Activated T-helper 2 cell treated with anti-CD3 and anti-CD28 coated beads, Interferon-gamma antibody, Interleukin-2, Interleukin-4, amounts not matched to agents 10 μg/mL and 5 μg/mL and 100 μg/mL, durations not matched to agents 14 hours and 24 hours and 36 hours (primary cell): ENCODE data around the gene ATG14. TPM values are rescaled to one million over a fixed set of nuclear protein-coding genes. Genes with fewer than 3 reads are reported as not detected.
A peak's percentile ranks its signal among the peaks of the same experiment; 100 is the strongest.

ENCODE experiments used
- DNase-seq: peaks from one replicate; pipeline ENCODE4 v3.0.0; 2021; ENCODE audit warnings: low spot score
- H3K27ac Mint-ChIP-seq: one replicate; pipeline ENCODE4 v1.8.0; 2021; ENCODE audit warnings: mixed read lengths
- H3K27me3 Mint-ChIP-seq: one replicate; pipeline ENCODE4 v1.8.0; 2021; ENCODE audit warnings: low read depth, mixed read lengths
- H3K36me3 Mint-ChIP-seq: one replicate; pipeline ENCODE4 v1.8.0; 2021; ENCODE audit warnings: low read depth, mixed read lengths
- H3K4me1 Mint-ChIP-seq: one replicate; pipeline ENCODE4 v1.8.0; 2021; ENCODE audit warnings: low read depth, mixed read lengths
- H3K4me3 Mint-ChIP-seq: one replicate; pipeline ENCODE4 v1.8.0; 2021; ENCODE audit warnings: low read depth, mild to moderate bottlenecking, moderate library complexity, mixed read lengths
- H3K9me3 Mint-ChIP-seq: one replicate; pipeline ENCODE4 v1.8.0; 2021; ENCODE audit warnings: mixed read lengths
- intact Hi-C: fragments of 100-400 bp; cut with micrococcal nuclease; formaldehyde crosslinking; loops from one replicate; pipeline ENCODE4 v1.15.1; 2023
- total RNA-seq: library from RNA; stranded (reverse); gene quantifications from 2 replicates; pipeline ENCODE4 v1.2.3, GENCODE V29; 2022

The ATG14 gene
- total RNA-seq, 1 donor from 2014 or later: 4.3 TPM

- Mint-ChIP-seq H3K27me3 (no peaks in the 10 kb centered on the region), H3K9me3 (no peaks in the 10 kb centered on the region), H3K4me1 (peaks cover 20% of the 10 kb centered on the region), H3K4me3 (no peak overlapping the region), H3K27ac (no peak overlapping the region), H3K36me3 (peaks cover 55% of the 10 kb centered on the region)
- DNase-seq: no peak
- intact Hi-C loops: no loop called here
Measured at GRCh38 chr14:55381040-55381439, 30.6 kb downstream of the ATG14 start.

GRCh38 chr14:55377236-55377635, 34.4 kb downstream of the ATG14 start:
- H3K27ac Mint-ChIP-seq: no peak overlapping the region
- no peaks in the 10 kb centered on the region for H3K27me3 Mint-ChIP-seq
- DNase-seq: no peak
- peaks cover 26% of the 10 kb centered on the region for H3K4me1 Mint-ChIP-seq
- no peak overlapping the region for H3K4me3 Mint-ChIP-seq
- intact Hi-C loops: no loop called here
- no peaks in the 10 kb centered on the region for H3K9me3 Mint-ChIP-seq
- H3K36me3 Mint-ChIP-seq: peaks cover 51% of the 10 kb centered on the region

- H3K4me1 Mint-ChIP-seq: peaks cover 25% of the 10 kb centered on the region
- no peaks in the 10 kb centered on the region for H3K9me3 Mint-ChIP-seq
- H3K36me3 Mint-ChIP-seq: peaks cover 43% of the 10 kb centered on the region
- intact Hi-C loops: loop anchor here (1.0 to 5.0 kb wide), 7 partner anchors 12 to 162 kb away; partner anchors contain the start of genes ATG14 and FBXO34
- H3K27ac Mint-ChIP-seq: peak overlapping the region; percentile 95
- H3K4me3 Mint-ChIP-seq: peak overlapping the region; percentile 43
- no peaks in the 10 kb centered on the region for H3K27me3 Mint-ChIP-seq
- DNase-seq: no peak
Measured at GRCh38 chr14:55374771-55375170, 36.9 kb downstream of the ATG14 start.

- intact Hi-C loops: loop anchor here (1.0 to 5.0 kb wide), 7 partner anchors 12 to 162 kb away; partner anchors contain the start of genes ATG14 and FBXO34
- H3K4me3 Mint-ChIP-seq: peak overlapping the region; percentile 44
- peak overlapping the region; percentile 95 for H3K27ac Mint-ChIP-seq
- H3K36me3 Mint-ChIP-seq: peaks cover 50% of the 10 kb centered on the region
- H3K9me3 Mint-ChIP-seq: no peaks in the 10 kb centered on the region
- peak; percentile 22 for DNase-seq
- peaks cover 25% of the 10 kb centered on the region for H3K4me1 Mint-ChIP-seq
- no peaks in the 10 kb centered on the region for H3K27me3 Mint-ChIP-seq
Measured at GRCh38 chr14:55373784-55374705, 37.6 kb downstream of the ATG14 start.

GRCh38 chr14:55372825-55373224, 38.8 kb downstream of the ATG14 start:
- no peak overlapping the region for H3K4me3 Mint-ChIP-seq
- intact Hi-C loops: loop anchor here (5.0 kb wide), 2 partner anchors 39 to 161 kb away; partner anchors contain the start of gene ATG14
- no peak for DNase-seq

GRCh38 chr14:55372423-55372822, 39.2 kb downstream of the ATG14 start:
- Mint-ChIP-seq H3K27ac (peak overlapping the region; percentile 13), H3K4me1 (peaks cover 25% of the 10 kb centered on the region), H3K9me3 (no peaks in the 10 kb centered on the region), H3K4me3 (no peak overlapping the region), H3K36me3 (peaks cover 50% of the 10 kb centered on the region), H3K27me3 (no peaks in the 10 kb centered on the region)
- DNase-seq: no peak
- intact Hi-C loops: loop anchor here (5.0 kb wide), 2 partner anchors 40 to 160 kb away; partner anchors contain the start of gene ATG14

More at GRCh38 chr14:55372825-55373224, 38.8 kb downstream of the ATG14 start:
- Mint-ChIP-seq H3K4me1 (peaks cover 25% of the 10 kb centered on the region), H3K9me3 (no peaks in the 10 kb centered on the region), H3K27me3 (no peaks in the 10 kb centered on the region), H3K36me3 (peaks cover 49% of the 10 kb centered on the region), H3K27ac (peak overlapping the region; percentile 13)

GRCh38 chr14:55370883-55371455, 40.7 kb downstream of the ATG14 start:
- Mint-ChIP-seq H3K4me3 (no peak overlapping the region), H3K27me3 (no peaks in the 10 kb centered on the region), H3K4me1 (peaks cover 25% of the 10 kb centered on the region), H3K9me3 (no peaks in the 10 kb centered on the region), H3K27ac (peak overlapping the region; percentile 28), H3K36me3 (peaks cover 46% of the 10 kb centered on the region)
- no peak for DNase-seq
- intact Hi-C loops: loop anchor here (5.0 kb wide), 2 partner anchors 41 to 159 kb away; partner anchors contain the start of gene ATG14

- intact Hi-C loops: no loop called here
- H3K36me3 Mint-ChIP-seq: peaks cover 54% of the 10 kb centered on the region
- H3K9me3 Mint-ChIP-seq: no peaks in the 10 kb centered on the region
- no peak overlapping the region for H3K4me3 Mint-ChIP-seq
- no peaks in the 10 kb centered on the region for H3K27me3 Mint-ChIP-seq
- peaks cover 8% of the 10 kb centered on the region for H3K4me1 Mint-ChIP-seq
- DNase-seq: no peak
- H3K27ac Mint-ChIP-seq: no peak overlapping the region
Measured at GRCh38 chr14:55366271-55366670, 45.4 kb downstream of the ATG14 start.

GRCh38 chr14:55361190-55361589, 50.4 kb downstream of the ATG14 start:
- no peak for DNase-seq
- peaks cover 17% of the 10 kb centered on the region for H3K4me1 Mint-ChIP-seq
- intact Hi-C loops: no loop called here
- no peaks in the 10 kb centered on the region for H3K9me3 Mint-ChIP-seq
- H3K36me3 Mint-ChIP-seq: peaks cover 37% of the 10 kb centered on the region
- no peak overlapping the region for H3K27ac Mint-ChIP-seq
- H3K27me3 Mint-ChIP-seq: no peaks in the 10 kb centered on the region
- H3K4me3 Mint-ChIP-seq: no peak overlapping the region

- Mint-ChIP-seq H3K27me3 (no peaks in the 10 kb centered on the region), H3K9me3 (no peaks in the 10 kb centered on the region), H3K4me3 (no peak overlapping the region), H3K27ac (no peak overlapping the region), H3K36me3 (peaks cover 36% of the 10 kb centered on the region), H3K4me1 (peaks cover 26% of the 10 kb centered on the region)
- intact Hi-C loops: no loop called here
- no peak for DNase-seq
Measured at GRCh38 chr14:55359307-55359706, 52.3 kb downstream of the ATG14 start.

GRCh38 chr14:55356913-55357312, 54.7 kb downstream of the ATG14 start:
- H3K4me3 Mint-ChIP-seq: no peak overlapping the region
- no peak overlapping the region for H3K27ac Mint-ChIP-seq
- H3K4me1 Mint-ChIP-seq: peaks cover 34% of the 10 kb centered on the region
- H3K27me3 Mint-ChIP-seq: no peaks in the 10 kb centered on the region
- H3K36me3 Mint-ChIP-seq: peaks cover 30% of the 10 kb centered on the region
- H3K9me3 Mint-ChIP-seq: no peaks in the 10 kb centered on the region
- intact Hi-C loops: no loop called here
- no peak for DNase-seq

GRCh38 chr14:55355922-55356321, 55.7 kb downstream of the ATG14 start:
- intact Hi-C loops: loop anchor here (2.0 kb wide), 2 partner anchors 19 to 143 kb away; no protein-coding TSS in a partner anchor
- no peak for DNase-seq
- Mint-ChIP-seq H3K4me1 (peaks cover 28% of the 10 kb centered on the region), H3K27me3 (no peaks in the 10 kb centered on the region), H3K4me3 (no peak overlapping the region), H3K27ac (no peak overlapping the region), H3K9me3 (no peaks in the 10 kb centered on the region), H3K36me3 (peaks cover 37% of the 10 kb centered on the region)
